Motor neuron (in vitro differentiated cells): ENCODE data around the gene TAF4. TPM values are rescaled to one million over a fixed set of nuclear protein-coding genes. Genes with fewer than 3 reads are reported as not detected.

Experiments used
- ATAC-seq, 8 experiments: fragments of 200-7000 bp; cut with Tn5 transposase; replicated peaks in 6 of 8; 2 replicates each; pipeline ENCODE4 v1.8.0; 2021; ENCODE audit warnings: mild to moderate bottlenecking in 8 of 8, moderate library complexity in 8 of 8
- H3K27ac ChIP-seq, 2 donors: fragments of 250-450 bp; sonication (Bioruptor Pico); 2 replicates each; pipeline ENCODE4 v1.9.0; 2021; ENCODE audit warnings: antibody characterized with exemption in 2 of 2, mild to moderate bottlenecking in 2 of 2, moderate library complexity in 1 of 2
- H3K4me1 ChIP-seq, 2 donors: fragments of 250-450 bp; sonication (Bioruptor Pico); replicated peaks in 1 of 2; 2 replicates each; pipeline ENCODE4 v1.6.1; 2021; ENCODE audit warnings: antibody characterized with exemption in 2 of 2, mild to moderate bottlenecking in 2 of 2, moderate library complexity in 1 of 2
- H3K4me3 ChIP-seq, 5 donors: fragments of 250-450 bp; sonication (Bioruptor Pico); 2 replicates each; pipeline ENCODE4 v1.9.0; 2021; ENCODE audit warnings: antibody characterized with exemption in 5 of 5, mild to moderate bottlenecking in 5 of 5, moderate library complexity in 4 of 5
- WGBS, 10 experiments: fragments of 450-650 bp; shearing (Covaris generic); methylation state at CpG; one replicate each; pipeline ENCODE4 v1.0.0; 2022; 5-methylcytosine and 5-hydroxymethylcytosine counted together
- in situ Hi-C, 9 experiments: fragments of 400-800 bp; cut with MboI; loops; one replicate each; pipeline ENCODE4 v1.15.0; 2021; ENCODE audit warnings: low sequenced_read_pairs in 9 of 9, low pct_unique_long_range_greater_than_20kb in 2 of 9; ENCODE audit not compliant: unreplicated experiment in 9 of 9
- total RNA-seq, 8 experiments: library from RNA; unstranded; fragments of 300-600 nt; gene quantifications; 2 replicates each; pipeline versions ENCODE4 v1.2.3 to v1.2.4, GENCODE V29; 2022

TAF4 gene
- total RNA-seq, 8 experiments from 2014 or later, result 3.6 to 15.1 (median 7.1) TPM

DNA sequence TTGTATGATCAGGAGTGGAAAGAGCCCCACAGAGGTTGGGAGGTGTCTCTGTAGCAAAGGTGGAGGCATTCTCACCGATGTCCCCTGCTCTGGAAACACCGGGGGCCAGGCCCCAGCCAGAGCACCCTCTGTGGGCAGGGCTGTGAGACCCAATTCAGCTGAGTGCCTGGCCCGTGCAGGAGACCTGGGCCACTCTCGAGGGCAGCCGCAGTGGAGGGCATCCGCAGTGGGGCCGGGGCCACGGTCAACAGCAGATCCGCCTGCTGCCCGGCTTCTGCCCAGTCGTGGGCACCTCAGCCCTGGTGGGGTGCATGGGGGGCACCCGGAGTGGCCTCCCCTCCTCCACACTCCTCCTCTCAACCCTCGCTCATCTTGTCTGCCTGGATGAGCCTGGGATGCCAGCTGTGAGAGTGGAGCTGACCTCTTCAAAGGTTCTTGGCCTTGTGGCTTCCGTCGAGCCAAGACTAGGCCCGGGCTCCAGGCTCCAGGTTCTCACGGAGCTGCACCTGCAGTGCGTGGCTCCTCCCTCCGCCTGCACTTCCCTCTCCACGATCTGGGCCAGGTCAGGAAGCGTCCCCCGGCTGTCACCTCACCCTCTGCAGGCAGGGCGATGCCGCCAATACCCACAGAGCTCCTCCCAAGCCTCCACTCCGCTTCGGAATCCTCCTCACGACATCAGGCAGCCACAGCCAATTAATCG, 134.8 kb downstream of the TAF4 start:
- Histone ChIP-seq H3K4me3 (no peak overlapping the region), H3K4me1 (peaks cover 0 to 13% of the 10 kb centered on the region in 2 donors), H3K27ac (no peak overlapping the region)
- ATAC-seq, result no peak
- in situ Hi-C loops, result no loop called here
- WGBS, 10 experiments, result 52 to 92% (median 80%) methylated on average over 3 to 12 of the region's 28 CpGs; no CpG with 5 or more reads in 7 of the 10 experiments

DNA sequence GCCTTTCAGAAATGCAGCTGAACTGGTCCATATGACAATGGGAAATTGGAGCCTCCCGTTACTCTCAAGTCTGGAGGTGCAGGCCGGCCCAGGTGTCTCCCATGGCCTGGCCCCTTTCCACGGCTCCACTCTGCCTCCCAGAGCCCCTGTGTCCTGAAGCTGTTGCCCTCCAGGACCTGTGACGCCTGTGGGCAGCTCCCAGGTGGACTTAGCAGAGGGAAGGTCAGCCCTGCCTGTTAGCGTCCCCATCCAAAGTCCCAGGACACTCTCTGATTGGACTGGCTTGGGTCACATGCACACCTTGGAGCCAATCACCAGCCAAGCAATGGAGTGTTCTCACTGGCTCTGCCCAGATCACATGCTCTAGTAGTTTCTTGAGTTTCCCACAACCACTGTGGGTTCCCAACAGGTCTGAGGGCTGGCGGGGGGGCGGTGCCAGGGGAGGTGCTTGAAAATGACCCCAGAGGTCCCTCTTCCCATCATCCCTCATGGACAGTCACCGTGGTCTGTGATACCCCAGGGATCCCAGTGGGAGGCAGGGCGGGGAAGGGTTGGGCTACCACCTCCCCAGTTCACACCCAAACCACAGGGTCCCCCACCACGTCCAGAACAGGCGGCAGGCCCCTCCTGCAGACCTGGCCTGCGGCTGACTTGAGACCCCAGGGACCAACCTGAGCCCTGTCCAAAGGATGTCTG, 135.6 kb downstream of the TAF4 start:
- H3K4me3 ChIP-seq, result no peak overlapping the region
- no peak for ATAC-seq
- peaks cover 0 to 13% of the 10 kb centered on the region in 2 donors for H3K4me1 ChIP-seq
- in situ Hi-C loops, result no loop called here
- no peak overlapping the region for H3K27ac ChIP-seq
- WGBS, 10 experiments, result 80 to 100% (median 98%) methylated on average over 1 to 3 of the region's 12 CpGs; no CpG with 5 or more reads in 4 of the 10 experiments

DNA sequence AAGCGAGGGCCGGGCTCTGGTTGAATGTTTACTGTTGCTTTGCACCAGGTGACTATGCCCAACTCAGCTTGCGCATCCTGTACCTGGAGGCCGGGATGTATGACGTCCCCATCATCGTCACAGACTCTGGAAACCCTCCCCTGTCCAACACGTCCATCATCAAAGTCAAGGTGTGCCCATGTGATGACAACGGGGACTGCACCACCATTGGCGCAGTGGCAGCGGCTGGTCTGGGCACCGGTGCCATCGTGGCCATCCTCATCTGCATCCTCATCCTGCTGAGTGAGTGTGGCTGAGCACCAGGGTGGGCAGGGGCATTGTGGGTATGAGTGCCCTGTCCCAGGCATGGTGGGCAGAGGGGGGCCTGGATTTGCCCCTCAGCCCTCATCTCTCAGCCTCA, 136.1 kb downstream of the TAF4 start:
- ATAC-seq, result no peak
- H3K4me1 ChIP-seq, result peaks cover 0 to 11% of the 10 kb centered on the region in 2 donors
- H3K27ac ChIP-seq, result no peak overlapping the region
- H3K4me3 ChIP-seq, result no peak overlapping the region
- in situ Hi-C loops, result no loop called here
- 47 to 100% (median 94%) methylated on average over 1 to 10 of the region's 12 CpGs; no CpG with 5 or more reads in 4 of the 10 experiments for WGBS, 10 experiments

GRCh38 chr20:61927826-61928541, 137.7 kb downstream of the TAF4 start:
- Histone ChIP-seq H3K4me1 (no peaks in the 10 kb centered on the region), H3K4me3 (no peak overlapping the region), H3K27ac (no peak overlapping the region)
- in situ Hi-C loops, result no loop called here
- ATAC-seq, result peak in 1 of 8 experiments; percentile 2
- 31 to 75% methylated on average over 4 to 5 of the region's 43 CpGs; no CpG with 5 or more reads in 8 of the 10 experiments for WGBS, 10 experiments

- Histone ChIP-seq H3K4me1 (no peaks in the 10 kb centered on the region), H3K27ac (no peak overlapping the region), H3K4me3 (no peak overlapping the region)
- no peak for ATAC-seq
- WGBS, 10 experiments, result 48 to 87% (median 78%) methylated on average over 4 to 8 of the region's 21 CpGs; no CpG with 5 or more reads in 5 of the 10 experiments
- in situ Hi-C loops, result no loop called here
Measured at GRCh38 chr20:61927193-61927825, 138.4 kb downstream of the TAF4 start.

- H3K27ac ChIP-seq, result no peak overlapping the region
- no peak for ATAC-seq
- H3K4me3 ChIP-seq, result no peak overlapping the region
- WGBS, 10 experiments, result 73 to 98% (median 95%) methylated on average over 3 to 14 of the region's 23 CpGs; no CpG with 5 or more reads in 2 of the 10 experiments
- in situ Hi-C loops, result no loop called here
- peaks cover 0 to 2% of the 10 kb centered on the region in 2 donors for H3K4me1 ChIP-seq
Measured at GRCh38 chr20:61926796-61927192, 138.9 kb downstream of the TAF4 start.

- ATAC-seq, result no peak
- in situ Hi-C loops, result no loop called here
Measured at GRCh38 chr20:61926253-61926613, 139.4 kb downstream of the TAF4 start.

GRCh38 chr20:61925555-61926252, 140.0 kb downstream of the TAF4 start:
- ATAC-seq, result peak in 3 of 8 experiments; percentile 57 to 96 (median 94)
- Histone ChIP-seq H3K27ac (no peak overlapping the region), H3K4me3 (no peak overlapping the region), H3K4me1 (peaks cover 0 to 4% of the 10 kb centered on the region in 2 donors)
- WGBS, 10 experiments, result 0 to 89% (median 57%) methylated on average over 1 to 9 of the region's 21 CpGs; no CpG with 5 or more reads in 4 of the 10 experiments
- in situ Hi-C loops, result no loop called here

More at GRCh38 chr20:61926253-61926613, 139.4 kb downstream of the TAF4 start:
- no peak overlapping the region for H3K4me3 ChIP-seq
- H3K4me1 ChIP-seq, result peaks cover 0 to 4% of the 10 kb centered on the region in 2 donors
- WGBS, 10 experiments, result 0 to 100% (median 60%) methylated on average over 1 to 3 of the region's 14 CpGs; no CpG with 5 or more reads in 5 of the 10 experiments
- H3K27ac ChIP-seq, result no peak overlapping the region

- H3K27ac ChIP-seq, result no peak overlapping the region
- no peak for ATAC-seq
- peaks cover 0 to 4% of the 10 kb centered on the region in 2 donors for H3K4me1 ChIP-seq
- in situ Hi-C loops, result no loop called here
- no peak overlapping the region for H3K4me3 ChIP-seq
- WGBS, 10 experiments, result 58 to 100% (median 85%) methylated on average over 1 to 7 of the region's 32 CpGs; no CpG with 5 or more reads in 6 of the 10 experiments
Measured at GRCh38 chr20:61924858-61925554, 140.7 kb downstream of the TAF4 start.
